Measurements from ENCODE around the gene CTIF.

DNA sequence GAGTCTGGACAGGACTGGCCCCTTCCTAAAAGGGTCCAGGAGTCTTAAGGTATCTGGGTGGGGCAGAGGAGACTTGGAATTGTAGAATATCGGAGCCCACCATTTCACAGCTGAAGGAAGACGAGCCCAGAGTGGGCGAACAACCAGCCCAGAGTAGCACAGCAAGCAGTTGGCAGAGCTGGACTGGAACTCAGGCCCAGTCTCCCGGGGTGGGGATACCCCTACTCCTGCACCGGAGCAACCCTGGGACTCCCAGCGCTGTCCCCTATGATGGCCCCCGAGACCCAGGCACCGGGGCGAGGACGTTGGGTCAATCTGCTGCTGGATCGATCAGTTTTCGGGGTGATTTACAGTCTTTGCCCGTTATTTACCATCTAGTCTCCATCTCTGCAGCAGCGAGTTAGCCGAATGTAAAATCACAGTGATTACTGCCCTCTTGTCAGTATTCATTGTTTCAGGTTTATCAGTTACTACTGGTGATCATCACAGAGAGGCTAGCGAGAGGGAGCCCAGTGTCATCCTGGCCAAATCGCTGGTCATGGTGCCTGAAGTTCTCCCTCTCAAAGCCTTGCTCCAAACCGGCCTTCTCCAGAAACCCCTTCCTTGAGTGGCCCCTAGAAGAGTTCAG is 336.6 kb downstream of the CTIF start:
- TF ChIP-seq POLR2A (IDR thresholded peaks at IDR 0.05) (no peak), POLR2AphosphoS5 (IDR thresholded peaks at IDR 0.05) (no peak), EP300 (IDR thresholded peaks at IDR 0.05; ENCODE audit: low read depth) (no peak)
- TF ChIP-seq, protein P1, sequence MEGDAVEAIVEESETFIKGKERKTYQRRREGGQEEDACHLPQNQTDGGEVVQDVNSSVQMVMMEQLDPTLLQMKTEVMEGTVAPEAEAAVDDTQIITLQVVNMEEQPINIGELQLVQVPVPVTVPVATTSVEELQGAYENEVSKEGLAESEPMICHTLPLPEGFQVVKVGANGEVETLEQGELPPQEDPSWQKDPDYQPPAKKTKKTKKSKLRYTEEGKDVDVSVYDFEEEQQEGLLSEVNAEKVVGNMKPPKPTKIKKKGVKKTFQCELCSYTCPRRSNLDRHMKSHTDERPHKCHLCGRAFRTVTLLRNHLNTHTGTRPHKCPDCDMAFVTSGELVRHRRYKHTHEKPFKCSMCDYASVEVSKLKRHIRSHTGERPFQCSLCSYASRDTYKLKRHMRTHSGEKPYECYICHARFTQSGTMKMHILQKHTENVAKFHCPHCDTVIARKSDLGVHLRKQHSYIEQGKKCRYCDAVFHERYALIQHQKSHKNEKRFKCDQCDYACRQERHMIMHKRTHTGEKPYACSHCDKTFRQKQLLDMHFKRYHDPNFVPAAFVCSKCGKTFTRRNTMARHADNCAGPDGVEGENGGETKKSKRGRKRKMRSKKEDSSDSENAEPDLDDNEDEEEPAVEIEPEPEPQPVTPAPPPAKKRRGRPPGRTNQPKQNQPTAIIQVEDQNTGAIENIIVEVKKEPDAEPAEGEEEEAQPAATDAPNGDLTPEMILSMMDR (IDR thresholded peaks at IDR 0.05) = no peak

Data from transverse colon (tissue), 4 donors.